OCI-LY1 (cell line): ENCODE data around the gene DKK3.

Experiments
- CTCF ChIP-seq: fragments of 200-600 bp; sonication (generic), shearing (Covaris generic); IDR thresholded peaks from 2 replicates; pipeline ENCODE4 v1.5.1; 2017; ENCODE audit warnings: mild to moderate bottlenecking, antibody characterized with exemption, low read length, moderate library complexity, mixed read lengths
- EZH2 ChIP-seq: fragments of 200-600 bp; sonication (generic), shearing (Covaris generic); IDR thresholded peaks from 2 replicates; pipeline ENCODE4 v1.8.0; 2017; ENCODE audit warnings: borderline replicate concordance, mixed run types, mild to moderate bottlenecking, antibody characterized with exemption, low read length, moderate library complexity, mixed read lengths

- TF ChIP-seq CTCF = no peak
- TF ChIP-seq EZH2 = no peak
Measured at GRCh38 chr11:11963067-11963466, 45.4 kb downstream of the DKK3 start.
